Activated T-cell treated with anti-CD3 and anti-CD28 coated beads for 48 hours (primary cell): ENCODE data around the gene PLP2.
"Not testable (repeated sequence)": the region's sequence is repeated elsewhere in the genome, so short reads cannot be mapped to it uniquely, and the experiment has no call there.

Source experiments
- DNase-seq: peaks from one replicate; pipeline ENCODE4 v3.0.0-alpha.2; 2020; ENCODE audit warnings: low read depth

PLP2 gene, protein sequence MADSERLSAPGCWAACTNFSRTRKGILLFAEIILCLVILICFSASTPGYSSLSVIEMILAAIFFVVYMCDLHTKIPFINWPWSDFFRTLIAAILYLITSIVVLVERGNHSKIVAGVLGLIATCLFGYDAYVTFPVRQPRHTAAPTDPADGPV

DNA sequence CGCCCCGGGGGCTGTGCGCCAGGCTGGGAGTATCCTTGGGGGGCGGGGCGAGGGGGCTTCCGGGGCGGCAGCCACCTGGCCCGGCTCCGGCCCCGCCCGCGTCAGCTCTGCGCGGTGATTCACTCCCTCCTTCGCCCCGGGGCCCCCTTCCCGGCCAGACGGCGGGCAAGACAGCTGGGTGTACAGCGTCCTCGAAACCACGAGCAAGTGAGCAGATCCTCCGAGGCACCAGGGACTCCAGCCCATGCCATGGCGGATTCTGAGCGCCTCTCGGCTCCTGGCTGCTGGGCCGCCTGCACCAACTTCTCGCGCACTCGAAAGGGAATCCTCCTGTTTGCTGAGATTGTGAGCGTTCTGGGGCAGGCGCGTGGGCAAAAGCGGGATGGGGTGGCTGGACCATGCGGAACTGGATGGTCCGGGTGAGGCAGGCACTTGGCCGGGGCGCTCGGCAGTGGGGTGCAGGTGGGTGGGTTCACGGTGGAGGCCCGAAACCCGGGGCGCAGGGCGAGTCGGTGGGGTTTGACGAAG lies at the start of gene PLP2:
PLP2 (plus strand) TSS at position 147 of the 528 bp plus-strand sequence; CDS start at position 250, 103 bp downstream.
- DNase-seq, result peak; percentile 75

- no peak for DNase-seq
These were observed 49.2 kb upstream of the PLP2 start for GRCh38 chrX:49122499-49122898.

DNA sequence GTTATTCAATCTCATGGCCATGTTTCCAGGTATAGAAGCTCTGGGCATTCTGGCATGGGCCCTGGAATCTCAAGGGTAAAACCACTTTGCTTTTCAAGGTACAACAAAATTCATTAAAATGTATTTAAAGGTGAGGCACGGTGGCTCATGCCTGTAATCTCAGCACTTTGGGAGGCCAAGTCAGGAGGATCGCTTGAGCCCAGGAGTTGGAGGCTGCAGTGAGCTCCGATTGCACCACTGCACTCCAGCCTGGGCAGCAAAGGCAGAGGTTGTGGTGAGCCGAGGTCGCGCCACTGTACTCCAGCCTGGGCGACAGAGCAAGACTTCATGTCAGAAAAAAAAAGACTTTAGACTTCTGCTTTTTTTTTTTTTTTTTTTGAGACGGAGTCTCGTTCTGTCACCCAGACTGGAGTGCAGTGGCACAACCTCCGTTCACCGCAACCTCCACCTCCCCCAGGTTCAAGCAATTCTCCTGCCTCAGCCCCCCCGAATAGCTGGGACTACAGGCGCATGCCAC lies 43.9 kb upstream of the PLP2 start:
- not testable (repeated sequence) for DNase-seq

GRCh38 chrX:49129427-49129826 lies 42.3 kb upstream of the PLP2 start:
- DNase-seq, result no peak

DNA sequence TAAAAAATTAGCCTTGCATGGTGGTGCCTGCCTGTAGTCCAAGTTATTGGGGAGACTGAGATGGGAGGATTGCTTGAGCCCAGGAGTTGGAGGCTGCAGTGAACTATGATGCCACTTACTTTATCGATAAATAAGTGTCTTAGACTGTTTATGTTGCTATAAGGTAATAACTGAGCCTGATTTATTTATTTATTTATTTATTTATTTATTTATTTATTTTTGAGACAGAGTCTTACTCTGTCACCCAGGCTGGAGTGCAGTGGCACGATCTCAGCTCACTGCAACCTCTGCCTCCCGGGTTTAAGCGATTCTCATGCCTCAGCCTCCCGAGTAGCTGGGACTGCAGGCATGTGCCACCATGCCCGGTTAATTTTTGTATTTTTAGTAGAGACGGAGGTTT lies 39.4 kb upstream of the PLP2 start:
- not testable (repeated sequence) for DNase-seq

DNA sequence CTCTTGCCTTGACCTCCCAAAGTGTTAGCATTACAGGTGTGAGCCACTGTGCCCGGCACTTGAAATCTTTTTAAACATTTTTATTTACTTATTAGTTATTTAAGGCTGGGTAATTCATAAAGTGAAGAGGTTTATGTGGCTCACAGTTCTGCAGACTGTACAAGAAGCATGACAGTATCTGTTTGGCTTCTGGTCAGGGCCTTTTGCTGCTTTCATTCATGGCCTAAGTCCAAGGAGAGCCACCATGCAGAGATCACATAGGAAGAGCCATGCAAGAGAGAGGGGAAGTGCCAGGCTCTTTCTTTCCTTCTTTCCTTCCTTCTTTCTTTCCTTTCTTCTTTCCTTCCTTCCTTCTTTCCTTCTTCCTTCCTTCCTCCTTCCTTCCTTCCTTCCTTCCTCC lies 37.9 kb upstream of the PLP2 start:
- DNase-seq, result no peak

- DNase-seq, result no peak
These were observed 34.2 kb upstream of the PLP2 start for GRCh38 chrX:49137492-49137891.

DNA sequence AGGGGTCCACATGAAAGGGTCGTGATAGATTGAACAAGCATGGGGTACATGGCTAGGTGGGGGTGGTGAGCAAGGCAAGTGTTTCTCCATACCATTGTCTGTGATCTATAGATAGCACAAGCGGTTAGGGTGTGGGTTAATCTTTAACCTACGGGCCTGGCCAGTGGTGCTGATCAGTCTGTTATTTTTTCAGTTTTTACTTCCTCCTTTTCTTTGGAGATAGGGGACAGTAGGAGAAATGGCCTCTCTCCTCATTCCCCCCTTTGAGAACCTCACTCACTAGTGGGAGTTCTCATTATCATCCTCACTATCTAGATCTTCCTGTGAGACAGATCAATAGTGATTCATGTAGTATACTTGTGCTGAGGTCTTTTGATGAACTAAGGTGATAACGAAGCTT lies 32.0 kb upstream of the PLP2 start:
- DNase-seq, result no peak

DNA sequence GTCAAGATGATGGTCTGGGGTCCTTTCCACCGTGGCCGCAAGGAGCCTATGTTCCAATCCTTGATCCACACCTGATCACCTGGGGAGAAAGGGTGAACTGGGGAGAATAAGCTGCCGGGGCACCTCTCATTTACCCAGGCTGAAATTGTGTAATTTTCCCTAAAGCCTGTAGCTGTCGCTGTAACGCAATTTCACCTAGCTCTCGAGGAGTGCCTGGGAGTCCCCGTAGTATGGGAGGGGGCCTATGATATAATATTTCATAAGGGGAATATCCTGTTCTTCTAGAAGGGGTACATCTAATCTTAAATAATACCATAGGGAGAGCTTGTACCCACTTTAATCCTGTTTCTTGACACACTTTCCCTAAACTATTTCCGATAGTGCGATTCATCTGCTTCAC lies 29.4 kb upstream of the PLP2 start:
- DNase-seq, result not testable (repeated sequence)

GRCh38 chrX:49143154-49143553 lies 28.5 kb upstream of the PLP2 start:
- DNase-seq, result not testable (repeated sequence)

GRCh38 chrX:49147282-49147681 lies 24.4 kb upstream of the PLP2 start:
- no peak for DNase-seq

DNA sequence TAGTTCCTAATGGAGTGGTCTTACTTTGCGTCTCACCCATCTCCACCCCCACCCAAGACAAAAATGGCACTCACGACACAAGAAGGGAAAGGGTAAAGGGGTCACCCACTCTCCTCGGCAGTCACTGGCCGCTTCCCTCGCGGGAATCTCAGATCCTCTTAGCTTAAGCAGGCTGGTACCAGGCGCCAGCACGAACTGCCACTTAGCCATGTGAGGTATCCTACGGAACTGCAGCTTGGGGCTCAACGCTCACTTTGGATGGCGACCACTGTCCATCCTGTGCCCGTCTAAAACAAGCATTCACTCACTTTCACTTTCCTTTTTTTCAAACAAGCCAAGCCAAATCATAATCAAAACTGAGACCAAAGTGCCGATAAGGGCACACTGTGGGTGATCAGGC lies 23.8 kb upstream of the PLP2 start:
- no peak for DNase-seq

DNA sequence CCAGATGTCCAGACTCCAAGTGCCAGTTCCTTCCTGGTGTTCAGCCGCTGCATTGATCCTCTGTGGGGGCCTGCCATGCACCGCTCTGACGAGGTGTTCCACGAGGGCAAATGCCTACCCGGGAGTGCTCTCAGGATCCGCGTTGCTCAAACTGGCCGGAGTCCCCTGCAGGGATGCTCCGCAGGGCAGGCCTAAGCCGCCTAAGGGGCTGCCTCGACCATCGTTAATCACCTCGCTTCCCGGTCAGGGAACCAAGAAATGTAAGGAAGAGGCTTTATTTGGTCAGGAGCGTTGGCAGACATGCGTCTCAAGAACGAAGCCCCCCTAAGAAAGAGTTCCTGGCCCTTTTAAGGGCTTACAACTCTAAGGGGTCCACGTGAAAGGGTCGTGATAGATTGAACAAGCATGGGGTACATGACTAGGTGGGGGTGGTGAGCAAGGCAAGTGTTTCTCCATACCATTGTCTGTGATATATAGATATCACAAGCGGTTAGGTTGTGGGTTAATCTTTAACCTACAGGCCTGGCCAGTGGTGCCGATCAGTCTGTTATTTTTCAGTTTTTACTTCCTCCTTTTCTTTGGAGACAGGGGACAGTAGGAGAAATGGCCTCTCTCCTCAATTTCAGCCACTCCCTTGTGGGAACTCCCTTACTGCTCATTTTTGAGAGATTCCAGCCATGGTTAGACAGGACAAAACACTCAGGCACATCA lies 23.2 kb upstream of the PLP2 start:
- not testable (repeated sequence) for DNase-seq

GRCh38 chrX:49149291-49149690 lies 22.4 kb upstream of the PLP2 start:
- DNase-seq, result not testable (repeated sequence)

- DNase-seq, result no peak
These were observed 18.2 kb upstream of the PLP2 start for GRCh38 chrX:49153467-49153866.

GRCh38 chrX:49155243-49155899 lies 16.3 kb upstream of the PLP2 start:
- peak; percentile 13 for DNase-seq

GRCh38 chrX:49155900-49156837 lies 15.5 kb upstream of the PLP2 start:
- DNase-seq, result peak; percentile 79

- DNase-seq, result no peak
These were observed 14.5 kb upstream of the PLP2 start for GRCh38 chrX:49157194-49157593.

GRCh38 chrX:49160908-49161307 lies 10.8 kb upstream of the PLP2 start:
- DNase-seq, result no peak

GRCh38 chrX:49161632-49162031 lies 10.1 kb upstream of the PLP2 start:
- no peak for DNase-seq

GRCh38 chrX:49162620-49163019 lies 9.1 kb upstream of the PLP2 start, which contains the start of gene MAGIX:
MAGIX (plus strand) TSS chrX:49162758; CDS start chrX:49162890, 132 bp downstream.
- no peak for DNase-seq
